ENCODE data around the gene GFI1.
A peak's percentile ranks its signal among the peaks of the same experiment; 100 is the strongest.

The GFI1 gene

DNA sequence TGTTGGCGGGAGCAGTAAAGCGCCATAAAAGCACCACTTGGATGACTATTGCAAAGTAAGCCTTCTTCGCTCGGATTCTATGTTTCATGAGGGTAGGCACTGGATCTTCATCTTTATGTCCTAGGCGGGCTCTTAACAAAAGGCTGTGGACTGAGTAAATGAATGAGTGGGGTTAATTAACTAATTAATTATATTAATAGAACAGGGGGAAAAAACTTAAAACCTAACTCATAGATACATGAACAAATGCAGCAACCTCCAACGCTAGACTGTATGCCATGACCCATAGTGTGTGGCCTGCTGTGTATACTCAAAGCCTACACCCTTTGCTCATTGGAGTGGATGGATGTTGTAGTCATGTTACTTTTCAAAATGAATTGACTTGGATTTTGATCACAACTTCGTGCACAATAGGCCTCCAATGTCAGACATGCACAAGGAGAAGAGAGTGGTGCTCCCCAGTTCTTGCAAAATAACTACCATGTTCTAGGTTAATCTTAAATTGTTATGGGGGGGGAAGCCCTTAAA lies 417 bp upstream of the GFI1 start:
- no peak for DNase-seq

GRCh38 chr1:92485381-92486250 lies 1.1 kb downstream of the GFI1 start:
- peak; percentile 82 for DNase-seq

GRCh38 chr1:92484472-92485380 lies 2.0 kb downstream of the GFI1 start:
- DNase-seq: peak; percentile 61

DNA sequence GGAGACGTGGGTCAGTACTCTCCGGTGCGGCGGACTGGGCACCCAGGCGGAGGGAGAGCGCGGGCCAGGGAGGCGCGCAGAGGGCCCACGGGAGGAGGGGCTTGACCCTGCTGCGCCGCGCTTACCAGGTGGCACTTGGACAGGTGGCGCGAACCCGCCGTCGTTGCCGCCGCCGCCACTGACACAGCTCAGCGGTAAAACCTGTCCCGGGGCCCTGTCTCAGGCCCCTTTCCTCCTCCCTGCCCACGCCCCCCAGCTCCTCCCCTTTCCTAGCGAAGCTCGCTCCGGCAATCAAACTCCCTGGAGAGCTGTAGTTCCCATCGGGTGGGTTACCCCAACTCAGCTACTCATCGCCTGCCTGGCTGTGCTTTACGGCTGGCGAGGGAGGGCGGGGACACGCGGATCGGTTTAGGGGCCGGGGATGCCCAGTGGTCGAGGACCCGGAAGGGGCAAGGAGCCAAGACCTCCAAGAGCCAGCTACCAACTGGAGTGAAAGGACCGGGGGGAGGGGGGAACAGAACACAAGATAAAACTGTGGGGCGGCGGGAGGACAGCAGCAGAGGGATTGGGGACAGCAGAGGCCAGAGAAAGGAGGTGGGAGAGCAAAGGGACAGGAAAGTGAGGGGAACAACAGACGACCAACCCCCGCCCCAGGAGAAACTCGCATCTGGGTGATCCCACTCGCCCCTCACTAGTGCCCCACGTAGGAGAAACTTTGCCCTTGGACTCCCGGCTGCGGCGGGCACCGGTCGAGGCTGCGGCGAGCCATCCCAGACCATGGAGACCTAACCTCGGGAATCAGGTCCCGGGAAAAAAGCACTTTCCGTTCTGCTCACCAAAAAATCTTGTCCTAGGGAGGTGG lies 2.9 kb downstream of the GFI1 start:
- peak; percentile 44 for DNase-seq

- DNase-seq: peak; percentile 36
Observed at GRCh38 chr1:92482665-92483609, 3.8 kb downstream of the GFI1 start.

GRCh38 chr1:92481971-92482664 lies 4.6 kb downstream of the GFI1 start:
- no peak for DNase-seq

DNA sequence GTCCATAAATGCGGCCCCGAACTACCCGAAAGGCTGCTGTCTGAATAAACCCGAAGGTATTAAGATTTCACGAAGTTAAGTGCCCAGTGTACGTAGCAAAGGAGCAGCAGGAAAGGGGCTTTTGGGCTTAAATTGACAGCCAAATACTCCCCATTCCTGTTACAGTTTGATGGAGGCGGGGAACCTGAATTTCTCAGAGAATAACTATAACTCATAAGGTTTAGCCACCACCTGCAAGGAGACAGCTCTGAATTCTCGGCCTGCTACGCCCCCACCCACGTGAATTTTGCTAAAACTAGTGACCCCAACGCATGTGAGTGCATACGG lies 5.2 kb downstream of the GFI1 start:
- DNase-seq: no peak

- no peak for DNase-seq
Observed at GRCh38 chr1:92480813-92481598, 5.7 kb downstream of the GFI1 start.

DNA sequence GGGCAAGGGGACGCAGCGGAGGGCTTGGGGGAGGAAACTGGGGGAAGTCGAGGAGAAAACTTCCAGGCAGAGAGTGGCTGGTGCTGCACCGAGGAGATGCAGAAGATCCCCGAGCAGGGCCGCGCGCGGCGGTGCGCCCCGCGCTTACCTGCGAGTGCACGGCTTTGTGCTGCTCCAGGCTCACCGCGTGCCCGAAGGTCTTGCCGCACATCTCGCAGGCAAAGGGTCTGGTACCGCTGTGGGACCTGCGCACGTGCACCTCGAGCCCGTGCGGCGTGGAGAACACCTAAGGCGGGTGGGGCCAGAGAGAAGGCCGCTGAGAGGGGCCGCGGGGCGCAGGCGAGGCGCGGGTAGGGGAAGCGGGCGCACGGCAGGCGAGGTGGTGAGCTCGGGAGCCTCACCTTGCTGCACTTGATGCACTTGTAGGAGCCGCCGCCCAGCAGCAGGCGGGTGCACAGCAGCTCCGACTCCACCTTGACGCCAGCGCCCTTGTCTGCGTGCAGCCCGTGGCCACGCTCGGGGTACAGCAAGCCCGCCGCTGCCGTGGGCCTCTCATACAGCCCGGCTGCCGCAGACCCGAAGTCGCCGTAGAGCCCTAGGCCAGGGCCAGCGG lies 6.4 kb downstream of the GFI1 start:
- no peak for DNase-seq

- DNase-seq: no peak
Observed at GRCh38 chr1:92479587-92479986, 7.1 kb downstream of the GFI1 start.

DNA sequence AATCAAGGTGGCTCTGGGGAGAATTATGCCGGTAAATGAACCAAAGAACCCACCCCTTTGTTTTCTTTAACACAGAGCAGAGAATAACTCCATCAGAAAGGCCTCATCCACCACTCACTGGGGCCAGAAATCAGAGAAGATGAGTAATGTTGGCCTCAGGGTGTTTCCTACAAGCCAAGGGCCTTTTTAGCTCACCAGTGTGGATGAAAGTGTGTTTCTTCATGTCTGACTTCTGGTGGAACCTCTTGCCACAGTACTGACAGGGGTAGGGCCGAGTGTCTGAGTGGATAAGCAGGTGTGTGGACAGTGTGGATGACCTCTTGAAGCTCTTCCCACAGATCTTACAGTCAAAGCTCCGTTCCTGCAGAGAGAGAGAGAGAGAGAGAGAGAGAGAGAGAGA lies 8.3 kb downstream of the GFI1 start:
- DNase-seq: no peak

DNA sequence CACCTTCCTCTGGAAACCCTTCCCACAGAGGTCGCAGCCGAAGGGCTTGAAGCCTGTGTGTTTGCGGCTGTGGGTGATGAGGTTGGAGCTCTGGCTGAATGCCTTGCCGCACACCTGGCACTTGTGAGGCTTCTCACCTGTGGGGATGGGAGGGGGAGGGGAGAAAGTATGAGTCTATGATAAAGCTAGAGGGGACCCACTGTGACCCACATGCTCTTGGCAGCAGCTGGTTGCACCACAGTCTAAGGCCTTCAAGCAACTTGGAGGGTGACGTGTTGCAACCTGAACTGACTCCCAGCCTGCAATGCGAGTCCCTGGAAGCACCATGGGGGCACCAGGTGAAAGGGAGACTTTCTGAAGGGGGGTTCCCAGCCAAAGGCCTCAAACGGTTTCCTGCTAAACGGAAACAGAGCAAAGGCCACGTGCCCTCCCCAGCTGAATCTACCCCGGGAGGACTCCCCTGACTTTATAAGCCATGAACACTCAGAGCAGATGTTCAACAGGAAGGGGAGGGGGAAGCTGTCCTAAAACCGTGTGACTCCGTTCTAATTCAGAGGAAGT lies 10.6 kb downstream of the GFI1 start:
- peak; percentile 80 for DNase-seq

DNA sequence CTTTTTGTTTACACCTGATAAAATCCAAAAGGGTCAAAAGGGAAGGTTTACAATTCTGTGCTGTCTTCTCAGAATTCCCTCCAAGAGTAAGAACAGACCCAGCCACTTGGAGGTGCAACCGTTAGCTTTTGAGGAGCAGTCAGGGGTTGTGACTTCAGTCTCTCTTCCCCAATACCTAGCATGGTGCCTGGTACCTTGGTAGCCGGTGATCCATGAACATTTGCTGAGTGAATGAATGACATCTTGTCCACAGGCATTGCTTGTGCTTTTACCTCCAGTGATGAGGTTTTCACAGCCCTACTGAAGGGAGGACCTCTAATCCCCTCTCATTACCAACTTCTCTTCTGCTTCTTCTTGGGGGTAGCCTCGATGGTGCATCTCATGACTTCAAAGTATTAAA lies 11.7 kb downstream of the GFI1 start:
- no peak for DNase-seq

- peak; percentile 34 for DNase-seq
Observed at GRCh38 chr1:92473781-92474495, 12.8 kb downstream of the GFI1 start.

- DNase-seq: no peak
Observed at GRCh38 chr1:92470216-92470615, 16.5 kb downstream of the GFI1 start.

DNA sequence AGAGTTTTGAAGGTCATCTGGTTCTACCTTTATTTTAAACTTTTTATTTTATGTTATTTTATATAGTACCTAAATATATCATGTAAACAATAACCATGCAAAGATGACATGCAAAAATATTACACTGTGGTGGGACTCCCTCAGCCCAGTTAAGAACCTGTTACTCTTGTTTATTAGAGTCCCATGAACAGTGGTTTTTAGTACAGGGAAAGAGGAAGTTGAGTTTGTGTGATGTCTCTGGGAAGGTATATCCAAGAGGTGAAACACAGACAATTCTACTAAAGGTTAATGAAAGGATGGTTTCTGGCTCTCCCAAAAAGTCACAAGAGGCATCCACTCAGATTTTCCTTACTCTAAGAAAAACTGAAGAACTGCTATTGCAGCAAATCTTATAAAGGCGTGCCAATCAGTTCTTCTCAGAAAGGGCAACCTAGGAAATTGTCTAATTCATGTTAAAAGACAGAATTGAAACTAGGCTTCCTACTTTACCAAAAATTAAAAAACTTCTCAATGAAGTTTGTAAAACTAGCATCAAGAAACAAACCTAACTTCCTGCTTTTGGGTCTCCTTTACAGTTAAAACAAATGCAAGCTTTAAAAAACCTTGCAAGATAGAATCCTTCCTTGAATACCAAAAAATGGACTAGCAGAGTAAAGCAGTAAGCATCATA lies 19.9 kb downstream of the GFI1 start:
- no peak for DNase-seq

- DNase-seq: no peak
Observed at GRCh38 chr1:92465256-92465647, 21.5 kb downstream of the GFI1 start.

Measured in CD4-positive, alpha-beta T cell treated with Interleukin-17A for 1 hour (primary cell).